Spleen (tissue), 11 donors: Measurements from ENCODE around the gene SETD7. TPM values are rescaled to one million over a fixed set of nuclear protein-coding genes. Genes with fewer than 3 reads are reported as not detected.

Experiments used
- DNase-seq: peaks from one replicate; pipeline ENCODE4 v3.0.0-alpha.2; 2020
- H3K27ac ChIP-seq, 8 donors: fragments of 200-600 bp; sonication (generic) in 7 of 8; 1 replicate in 4 of 8; 2 replicates in 4 of 8; pipeline versions ENCODE4 v1.5.0 to v1.8.0; 2016 to 2021; ENCODE audit warnings: inconsistent platforms in 4 of 8, mild to moderate bottlenecking in 4 of 8, moderate library complexity in 1 of 8
- H3K27me3 ChIP-seq, 7 donors: fragments of 200-600 bp; sonication (generic) in 6 of 7; replicated peaks in 1 of 7; 1 replicate in 4 of 7; 2 replicates in 3 of 7; pipeline versions ENCODE4 v1.5.0 to v1.8.0; 2016 to 2021; ENCODE audit warnings: inconsistent platforms in 3 of 7, mild to moderate bottlenecking in 1 of 7
- H3K36me3 ChIP-seq, 6 donors: fragments of 200-600 bp; sonication (generic) in 5 of 6; 1 replicate in 4 of 6; 2 replicates in 2 of 6; pipeline versions ENCODE4 v1.5.0 to v1.8.0; 2016 to 2021; ENCODE audit warnings: inconsistent platforms in 2 of 6
- H3K4me1 ChIP-seq, 6 donors: fragments of 200-600 bp; sonication (generic) in 5 of 6; 1 replicate in 3 of 6; 2 replicates in 3 of 6; pipeline versions ENCODE4 v1.5.0 to v1.8.0; 2016 to 2021; ENCODE audit warnings: inconsistent platforms in 3 of 6
- H3K4me3 ChIP-seq, 8 donors: fragments of 200-600 bp; sonication (generic) in 7 of 8; 1 replicate in 4 of 8; 2 replicates in 4 of 8; pipeline versions ENCODE4 v1.5.0 to v1.8.0; 2016 to 2021; ENCODE audit warnings: inconsistent platforms in 4 of 8, mild to moderate bottlenecking in 4 of 8, moderate library complexity in 2 of 8
- H3K9me3 ChIP-seq, 8 donors: fragments of 200-600 bp; sonication (generic) in 7 of 8; 1 replicate in 4 of 8; 2 replicates in 4 of 8; pipeline versions ENCODE4 v1.5.0 to v1.8.0; 2016 to 2021; ENCODE audit warnings: inconsistent platforms in 4 of 8
- POLR2A ChIP-seq, 3 donors: fragments of 450-650 bp; IDR thresholded peaks; one replicate each; pipeline ENCODE4 v1.5.1; 2017; ENCODE audit warnings: antibody characterized with exemption in 3 of 3, mild to moderate bottlenecking in 1 of 3
- POLR2AphosphoS5 ChIP-seq, 3 donors: sonication (generic); formaldehyde crosslinking; IDR thresholded peaks; one replicate each; pipeline ENCODE4 v1.5.1; 2017; ENCODE audit warnings: antibody characterized with exemption in 3 of 3
- WGBS, 5 donors: extraction: QIAGEN DNeasy Blood & Tissue Kit in 3 of 5; methylation state at CpG; one replicate each; pipeline versions ENCODE4 v1.1.5 to v1.1.7; 2013 to 2018; 5-methylcytosine and 5-hydroxymethylcytosine counted together
- intact Hi-C: fragments of 100-400 bp; cut with DNase I; formaldehyde crosslinking; loops from one replicate; pipeline ENCODE4 v1.15.0; 2023; ENCODE audit warnings: low total_unique reads
- polyA plus RNA-seq, 3 donors: library from polyadenylated mRNA; stranded (reverse); fragments of 200-250 nt; gene quantifications; one replicate each; pipeline ENCODE4 v1.2.1, GENCODE V29; 2013
- total RNA-seq, 7 donors: library from RNA; depleted of rRNA in 3 of 7; stranded (reverse); fragments of >200 nt in 3 of 7; fragmentation: NEBNext Ultra II Directional in 4 of 7; extraction: Animal tissue kit (Norgen Biotek cat#: 25700) in 4 of 7; gene quantifications; one replicate each; pipeline versions ENCODE4 v1.1.0 to v1.2.1, GENCODE V29; 2016 to 2021
- TF ChIP-seq, protein P1 (sequence below), 11 experiments: fragments of 200-600 bp in 7 of 11; fragments of 450-650 bp in 4 of 11; sonication (generic) in 4 of 11; IDR thresholded peaks in 8 of 11; conservative IDR thresholded peaks in 3 of 11; 1 replicate in 7 of 11; 2 replicates in 4 of 11; pipeline versions ENCODE4 v1.4.0 to v1.8.0; 2016 to 2021; ENCODE audit warnings: antibody characterized with exemption in 11 of 11, inconsistent platforms in 4 of 11, mild to moderate bottlenecking in 1 of 11
- donor health status: healthy with polysubstance abuse.
- donor health status: DM: no; HTN: no; CAD: no; lungs with moderate emphysema.
- donor health status: DM: no; HTN: no; CAD: no.
- donor health status: Bipolar disorder and iron deficiency.
- donor health status: healthy.
- donor health status: DM: no; HTN: no; CAD: no.
- donor health status: DM: yes; HTN: yes; CAD: no.

The SETD7 gene
- total and polyA plus RNA-seq, 10 donors, result 5.0 to 45.4 (median 30.8) TPM

GRCh38 chr4:139554893-139555704 is 920 bp downstream of the SETD7 start:
- intact Hi-C loops, result no loop called here
- Histone ChIP-seq H3K27me3 (peaks cover 0 to 24% (median 0%) of the 10 kb centered on the region in 7 donors), H3K9me3 (no peaks in the 10 kb centered on the region), H3K27ac (peak overlapping the region; percentile 92 to 98 (median 96)), H3K4me3 (peak overlapping the region; percentile 66 to 94 (median 84)), H3K4me1 (peaks cover 17 to 89% (median 66%) of the 10 kb centered on the region in 6 donors), H3K36me3 (no peaks in the 10 kb centered on the region)
- peak; percentile 94 for DNase-seq
- WGBS, 5 donors, result 2 to 5% (median 3%) methylated on average over 33 to 57 of the region's 57 CpGs
- TF ChIP-seq POLR2A (IDR thresholded peaks at IDR 0.05) (peak in 2 of 3 donors; percentile 30 to 91), POLR2AphosphoS5 (IDR thresholded peaks at IDR 0.05) (peak; percentile 97 to 99 (median 98))
- TF ChIP-seq, protein P1, sequence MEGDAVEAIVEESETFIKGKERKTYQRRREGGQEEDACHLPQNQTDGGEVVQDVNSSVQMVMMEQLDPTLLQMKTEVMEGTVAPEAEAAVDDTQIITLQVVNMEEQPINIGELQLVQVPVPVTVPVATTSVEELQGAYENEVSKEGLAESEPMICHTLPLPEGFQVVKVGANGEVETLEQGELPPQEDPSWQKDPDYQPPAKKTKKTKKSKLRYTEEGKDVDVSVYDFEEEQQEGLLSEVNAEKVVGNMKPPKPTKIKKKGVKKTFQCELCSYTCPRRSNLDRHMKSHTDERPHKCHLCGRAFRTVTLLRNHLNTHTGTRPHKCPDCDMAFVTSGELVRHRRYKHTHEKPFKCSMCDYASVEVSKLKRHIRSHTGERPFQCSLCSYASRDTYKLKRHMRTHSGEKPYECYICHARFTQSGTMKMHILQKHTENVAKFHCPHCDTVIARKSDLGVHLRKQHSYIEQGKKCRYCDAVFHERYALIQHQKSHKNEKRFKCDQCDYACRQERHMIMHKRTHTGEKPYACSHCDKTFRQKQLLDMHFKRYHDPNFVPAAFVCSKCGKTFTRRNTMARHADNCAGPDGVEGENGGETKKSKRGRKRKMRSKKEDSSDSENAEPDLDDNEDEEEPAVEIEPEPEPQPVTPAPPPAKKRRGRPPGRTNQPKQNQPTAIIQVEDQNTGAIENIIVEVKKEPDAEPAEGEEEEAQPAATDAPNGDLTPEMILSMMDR (IDR thresholded peaks at IDR 0.05 in 8 of 11, conservative IDR thresholded peaks at IDR 0.05 in 3 of 11), result no peak

DNA sequence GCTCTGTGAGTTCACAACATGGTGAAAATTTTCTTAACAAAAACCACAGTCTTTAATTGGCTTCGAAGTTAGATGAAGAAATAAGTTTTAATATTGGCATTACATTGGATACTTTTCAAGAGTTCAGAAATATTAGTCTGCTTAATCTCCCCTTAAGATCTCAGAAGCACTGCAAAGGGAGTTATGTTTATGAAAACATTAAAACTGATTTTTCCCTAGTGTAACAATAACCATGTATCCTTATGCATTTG is 1.5 kb downstream of the SETD7 start:
- Histone ChIP-seq H3K4me3 (peak overlapping the region in 7 of 8 donors; percentile 73 to 94 (median 84)), H3K9me3 (no peaks in the 10 kb centered on the region), H3K36me3 (no peaks in the 10 kb centered on the region), H3K27ac (peak overlapping the region; percentile 92 to 98 (median 96)), H3K27me3 (peaks cover 0 to 24% (median 0%) of the 10 kb centered on the region in 7 donors), H3K4me1 (peaks cover 17 to 89% (median 62%) of the 10 kb centered on the region in 6 donors)
- intact Hi-C loops, result no loop called here
- 55 to 81% (median 58%) methylated on average over 1 of the region's 1 CpG for WGBS, 5 donors
- TF ChIP-seq, protein P1 (IDR thresholded peaks at IDR 0.05 in 8 of 11, conservative IDR thresholded peaks at IDR 0.05 in 3 of 11), result no peak
- TF ChIP-seq POLR2AphosphoS5 (IDR thresholded peaks at IDR 0.05) (no peak), POLR2A (IDR thresholded peaks at IDR 0.05) (no peak)
- DNase-seq, result no peak

GRCh38 chr4:139553751-139554641 is 2.0 kb downstream of the SETD7 start:
- intact Hi-C loops, result no loop called here
- peak overlapping the region in 3 of 8 donors; percentile 73 to 94 (median 83) for H3K4me3 ChIP-seq
- DNase-seq, result no peak
- no peaks in the 10 kb centered on the region for H3K36me3 ChIP-seq
- no peaks in the 10 kb centered on the region for H3K9me3 ChIP-seq
- 67 to 76% (median 72%) methylated on average over 4 of the region's 4 CpGs for WGBS, 5 donors
- no peak for TF ChIP-seq POLR2AphosphoS5 (IDR thresholded peaks at IDR 0.05)
- TF ChIP-seq, protein P1 (IDR thresholded peaks at IDR 0.05 in 8 of 11, conservative IDR thresholded peaks at IDR 0.05 in 3 of 11), result no peak
- TF ChIP-seq POLR2A (IDR thresholded peaks at IDR 0.05), result no peak
- H3K27ac ChIP-seq, result peak overlapping the region in 7 of 8 donors; percentile 93 to 98 (median 96)
- H3K4me1 ChIP-seq, result peaks cover 17 to 89% (median 63%) of the 10 kb centered on the region in 6 donors
- H3K27me3 ChIP-seq, result peaks cover 0 to 24% (median 0%) of the 10 kb centered on the region in 7 donors
